ENCODE measurements around the gene CST8.
A peak's percentile ranks its signal among the peaks of the same experiment; 100 is the strongest.

The CST8 gene

DNA sequence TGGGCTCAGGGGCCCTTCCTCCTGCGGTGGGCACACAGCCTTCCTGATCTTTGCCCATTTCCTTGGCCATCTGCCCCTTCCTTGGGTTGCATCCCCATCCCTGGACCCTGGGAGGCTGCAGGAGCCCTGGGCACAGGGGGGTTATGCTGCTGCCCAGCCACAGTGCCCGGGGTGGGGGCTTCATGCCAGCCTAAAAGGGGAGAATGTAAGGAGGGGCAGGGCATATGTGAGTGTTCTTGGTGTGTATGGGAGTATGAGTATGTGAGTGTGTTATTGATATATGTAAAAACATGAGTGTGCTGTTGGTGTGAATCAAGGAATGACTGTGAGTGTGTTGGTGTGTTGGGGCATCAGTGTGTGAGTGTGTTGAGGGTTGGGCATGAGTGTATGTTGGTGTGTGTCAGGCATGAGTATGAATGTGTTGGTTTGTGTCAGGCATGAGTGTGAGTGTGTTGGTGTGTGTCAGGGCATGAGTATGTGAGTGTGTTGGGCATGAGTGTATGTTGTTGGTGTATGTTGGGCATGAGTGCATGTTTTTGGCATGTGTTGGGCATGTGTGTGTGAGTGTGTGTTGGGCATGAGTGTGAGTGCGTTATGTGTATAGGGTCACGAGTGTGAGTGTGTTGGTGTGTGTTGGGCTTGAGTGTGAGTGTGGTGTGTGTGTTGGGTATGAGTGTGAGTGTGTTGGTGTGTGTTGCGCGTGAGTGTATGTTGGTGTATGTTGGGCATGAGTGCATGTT, 14.7 kb upstream of the CST8 start:
- DNase-seq, result no peak

DNA sequence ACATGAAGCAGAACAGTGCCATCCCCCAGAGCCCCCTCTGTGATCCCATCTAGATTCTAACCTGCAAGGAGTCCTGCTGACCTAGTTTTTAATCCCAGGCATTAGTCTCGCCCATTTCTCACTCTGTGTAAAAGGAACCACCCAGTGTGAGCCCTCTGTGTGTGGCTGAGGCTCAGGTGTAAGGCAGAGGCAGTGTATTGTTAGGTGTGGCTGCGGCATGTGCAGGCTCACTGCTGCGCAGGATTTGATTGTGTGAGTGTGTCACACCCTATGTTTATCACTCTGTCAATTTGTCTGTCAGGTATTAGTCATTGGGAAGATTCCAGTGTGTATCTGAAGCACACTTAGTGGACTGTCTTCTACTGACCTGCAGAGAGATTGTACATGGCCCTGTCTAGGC, 13.7 kb upstream of the CST8 start:
- DNase-seq, result no peak

DNA sequence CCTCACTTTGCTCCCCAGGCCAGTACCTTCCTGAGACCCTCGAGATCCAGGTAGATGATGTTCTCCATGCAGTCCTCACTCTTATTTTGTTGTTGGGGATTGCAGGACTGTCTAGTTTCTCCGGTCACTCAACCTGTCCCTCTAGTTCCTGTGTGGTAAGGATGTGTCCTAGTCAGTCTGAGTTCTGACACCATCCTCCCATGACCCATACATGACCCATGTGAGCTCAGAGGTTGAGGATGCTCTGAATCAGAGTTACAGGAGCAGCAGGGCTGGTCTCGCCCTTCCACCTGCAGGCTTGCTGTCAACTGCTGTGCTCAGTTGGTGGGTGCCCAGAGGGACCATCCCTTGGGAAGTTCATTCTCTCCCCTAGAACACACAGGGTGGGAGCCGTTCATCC, 11.9 kb upstream of the CST8 start:
- DNase-seq, result no peak

DNA sequence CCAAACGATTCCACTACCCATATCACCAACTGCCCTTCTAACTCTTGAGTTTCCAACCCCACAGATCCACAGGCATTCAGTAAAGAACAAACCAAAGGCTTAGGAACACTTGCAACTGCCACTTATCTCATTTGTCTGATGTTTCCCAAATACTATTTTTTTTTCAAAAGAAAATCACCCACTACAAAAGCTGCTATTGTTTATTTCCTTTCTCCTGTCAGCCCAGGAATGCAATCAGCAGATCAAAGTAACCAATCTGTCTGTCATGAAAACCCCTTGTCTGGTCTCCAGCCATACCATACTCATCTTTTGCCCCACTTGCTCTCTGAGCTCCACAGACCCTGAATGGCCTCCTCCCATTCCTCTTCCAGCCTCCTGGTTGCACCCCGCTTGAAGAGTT, 8.8 kb upstream of the CST8 start:
- no peak for DNase-seq

DNA sequence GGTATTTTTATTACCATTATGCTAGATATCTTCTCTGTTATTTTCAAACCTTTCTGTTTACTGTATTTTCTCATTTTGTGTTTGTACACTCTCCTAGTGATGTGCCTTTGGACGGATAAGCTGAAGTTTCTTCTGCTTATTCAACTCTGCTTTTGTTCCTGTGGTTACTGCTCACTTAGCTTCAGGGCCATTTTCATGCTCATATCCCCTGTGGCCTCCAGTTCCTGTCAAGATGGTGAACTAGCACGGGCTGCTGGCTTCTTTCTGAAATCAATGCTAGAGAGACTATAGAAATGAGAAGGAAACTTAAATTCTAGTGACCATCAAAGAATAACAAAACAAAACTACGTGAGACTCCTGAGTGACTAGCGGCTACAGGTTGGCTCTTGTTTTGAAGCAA, 6.8 kb upstream of the CST8 start:
- no peak for DNase-seq

DNA sequence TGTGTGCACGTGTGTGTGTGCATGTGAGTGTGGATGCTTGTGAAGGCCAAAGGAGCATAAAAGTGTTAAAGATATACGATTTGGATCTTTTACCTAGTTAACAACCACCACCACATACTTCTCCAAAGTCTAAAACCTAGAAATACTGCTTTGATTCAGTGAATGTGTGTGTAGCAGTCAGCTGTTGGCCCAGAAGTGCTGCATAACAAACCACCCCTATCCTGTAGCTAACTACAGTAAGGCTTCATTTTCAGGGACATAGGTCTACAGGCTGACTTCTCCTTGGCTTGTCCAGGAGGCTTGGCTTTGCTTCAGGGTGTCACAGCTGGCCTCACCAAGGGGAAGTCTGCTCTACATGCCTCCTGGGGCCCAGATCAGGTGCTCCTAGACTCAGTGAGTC, 2.4 kb upstream of the CST8 start:
- DNase-seq, result no peak

DNA sequence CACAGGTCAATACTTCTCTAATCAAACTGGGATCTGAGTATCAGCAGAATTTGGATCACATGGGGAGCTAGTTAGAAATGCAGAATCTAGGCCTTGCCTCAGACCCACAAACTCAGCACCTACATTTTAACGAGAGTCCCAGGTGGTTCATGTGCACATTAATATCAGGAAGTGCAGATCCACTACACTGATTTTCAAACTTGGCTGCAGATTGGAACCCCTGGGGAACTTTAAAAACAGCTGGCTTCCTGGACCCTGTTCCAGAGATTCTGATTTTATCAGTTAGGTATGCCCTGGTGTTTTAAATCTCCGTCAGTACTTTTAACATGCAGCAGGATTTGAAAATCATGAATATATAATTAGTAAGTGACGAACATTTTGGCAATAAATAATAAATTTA, 1.9 kb upstream of the CST8 start:
- no peak for DNase-seq

DNA sequence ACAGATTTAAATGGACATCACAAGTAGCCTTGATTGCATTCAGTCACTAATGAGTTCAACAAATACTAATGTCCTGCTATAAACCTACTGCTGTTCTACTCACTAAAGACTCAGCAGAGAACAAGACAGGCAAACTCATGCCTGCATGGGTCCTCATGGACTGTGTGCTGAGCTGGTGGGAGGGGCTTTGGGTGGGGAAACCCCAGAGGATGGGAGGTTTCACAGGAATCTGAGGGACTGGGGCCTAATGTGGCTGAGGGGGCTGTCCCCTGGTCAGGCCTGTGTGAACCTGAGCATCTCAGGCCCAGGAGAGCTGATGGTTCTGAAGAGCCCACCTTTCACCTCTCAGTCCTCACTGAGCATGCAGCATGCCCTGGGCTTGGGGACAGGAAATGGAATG, 1.4 kb downstream of the CST8 start:
- DNase-seq, result no peak

DNA sequence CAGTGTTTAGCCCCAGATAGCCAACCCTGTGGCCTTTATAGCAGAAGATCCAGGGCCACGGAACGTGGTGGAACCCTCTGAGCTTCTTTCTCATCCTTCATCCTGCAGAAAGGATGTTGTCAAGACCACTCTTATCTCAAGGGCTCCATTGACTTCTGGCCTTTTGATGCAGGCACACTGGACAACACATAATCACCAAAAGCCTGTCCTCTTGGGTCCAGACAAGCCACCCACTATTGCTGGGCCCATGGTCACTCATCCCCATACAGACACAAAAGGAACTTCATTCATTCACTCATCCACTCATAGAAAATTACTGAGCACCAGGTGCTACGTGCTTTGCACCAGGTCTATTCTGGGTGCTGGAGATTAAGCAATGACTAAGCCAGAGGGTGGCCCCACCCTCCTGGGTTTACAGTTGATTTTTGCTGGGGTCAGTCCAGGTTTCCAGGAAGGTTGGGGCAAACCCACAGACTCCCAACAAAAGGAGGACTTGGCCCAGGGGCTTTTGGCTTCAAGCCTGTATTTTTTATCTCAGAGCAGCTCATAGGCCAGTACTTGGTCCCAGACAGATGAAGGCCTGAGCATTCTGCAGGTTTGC, 2.4 kb downstream of the CST8 start:
- no peak for DNase-seq

DNA sequence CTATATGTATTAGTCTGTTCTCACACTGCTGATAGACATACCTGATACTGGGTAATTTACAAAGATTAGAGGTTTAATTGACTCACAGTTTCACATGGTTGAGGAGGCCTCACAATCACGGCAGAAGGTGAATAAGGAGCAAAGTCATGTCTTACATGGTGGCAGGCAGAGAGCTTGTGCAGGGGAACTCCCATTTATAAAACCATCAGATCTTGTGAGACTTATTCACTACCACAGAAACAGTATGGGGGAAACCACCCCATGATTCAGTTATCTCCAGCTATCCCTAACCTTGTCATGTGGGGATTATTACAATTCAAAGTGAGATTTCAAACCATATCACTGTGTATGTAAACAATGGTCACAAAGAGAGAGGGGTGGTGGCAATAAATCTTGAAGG, 6.6 kb downstream of the CST8 start:
- peak; percentile 37 for DNase-seq

DNA sequence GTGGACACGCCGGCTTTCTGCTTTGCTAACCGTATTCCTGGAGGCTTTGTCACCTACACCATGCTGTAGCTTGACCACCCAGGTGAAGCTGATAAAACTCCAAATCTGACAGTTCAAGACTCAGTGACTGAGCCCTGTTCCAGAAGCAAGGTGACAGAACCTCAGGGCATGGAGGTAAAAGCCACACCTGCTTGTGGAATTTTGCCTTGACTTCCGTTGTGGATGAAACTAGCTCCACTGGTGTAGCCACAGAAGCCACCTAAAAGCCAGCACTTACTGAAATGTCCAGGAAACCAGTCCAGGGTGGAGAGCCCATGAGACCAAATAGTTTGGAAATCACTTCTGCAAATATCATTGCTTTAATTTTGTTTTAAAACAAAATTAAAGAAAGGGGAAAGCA, 11.0 kb downstream of the CST8 start:
- DNase-seq, result no peak

DNA sequence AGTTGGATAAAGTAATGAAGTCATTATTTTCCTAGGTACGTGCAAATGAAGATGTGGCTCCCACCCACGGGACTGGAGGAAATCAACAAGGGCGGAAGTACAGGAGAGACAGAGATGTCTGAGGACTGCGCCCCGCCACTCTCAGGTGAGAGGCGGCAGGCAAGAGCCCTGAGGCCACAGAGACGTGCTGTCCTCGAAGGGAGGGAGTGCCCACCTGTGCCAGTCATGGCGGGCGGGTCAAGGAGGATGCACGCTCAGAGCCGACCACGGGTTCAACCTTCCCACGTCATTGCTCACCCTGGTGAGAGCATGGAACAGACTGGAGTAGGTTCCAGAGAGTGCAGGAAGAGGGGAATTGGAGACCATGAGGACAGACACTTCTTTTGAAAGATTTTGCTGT, 12.7 kb downstream of the CST8 start:
- DNase-seq, result no peak

DNA sequence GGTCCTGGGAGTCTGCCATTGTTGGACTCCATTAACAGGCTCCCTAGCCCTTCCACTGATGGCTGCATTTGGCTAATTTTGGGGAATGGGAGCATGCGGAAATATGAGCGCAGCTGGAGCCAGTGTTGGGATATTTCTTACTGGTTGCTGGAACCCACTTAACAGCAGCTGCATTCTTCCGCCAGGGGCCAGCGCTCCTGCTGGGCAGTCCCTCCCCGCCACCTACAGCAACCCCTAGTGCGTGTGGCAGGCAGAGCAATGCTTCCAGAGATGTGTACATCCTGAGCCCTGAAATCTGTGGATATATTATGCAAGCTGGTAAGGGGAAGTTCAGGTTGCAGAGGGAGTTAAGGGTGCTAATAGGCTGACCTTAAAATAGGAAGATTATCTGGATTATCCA, 16.4 kb downstream of the CST8 start:
- DNase-seq, result no peak

DNA sequence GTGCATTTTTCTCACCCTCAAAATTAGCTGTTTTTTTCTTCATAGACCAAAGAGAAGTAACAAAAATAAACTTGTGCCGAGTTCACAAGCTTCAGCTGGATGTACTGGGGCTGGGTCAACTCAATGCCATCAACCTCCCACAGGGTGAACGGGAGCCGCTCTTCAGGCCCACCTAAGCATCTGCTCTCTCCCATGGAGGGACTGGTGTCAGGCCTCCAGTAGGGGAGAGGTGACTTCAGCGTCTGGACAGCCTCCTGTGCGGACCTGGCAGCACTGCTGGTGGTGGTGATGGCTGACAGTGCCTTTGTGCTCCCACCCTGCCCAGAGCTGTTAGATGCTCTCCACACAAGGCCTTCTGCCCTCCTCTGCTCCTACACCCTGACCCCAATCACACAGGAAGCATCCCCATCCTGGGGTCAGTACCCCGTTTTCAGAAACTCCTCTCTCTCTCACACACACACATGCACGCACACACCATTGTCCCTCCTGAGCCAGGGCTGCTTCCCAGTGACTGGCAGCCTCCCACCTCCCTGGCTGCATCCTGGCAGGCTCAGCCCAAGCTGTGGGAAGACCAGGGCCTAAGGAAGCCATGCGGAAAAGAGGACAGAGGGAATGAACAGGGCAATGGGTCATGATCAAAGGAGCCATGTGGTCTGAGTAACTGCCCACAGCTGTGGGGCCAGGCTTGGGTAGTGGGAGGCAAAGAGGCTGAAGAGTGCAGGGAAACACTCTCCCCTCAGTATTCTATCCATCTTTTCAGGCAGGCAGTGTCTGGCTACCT, 17.7 kb downstream of the CST8 start:
- DNase-seq, result no peak

DNA sequence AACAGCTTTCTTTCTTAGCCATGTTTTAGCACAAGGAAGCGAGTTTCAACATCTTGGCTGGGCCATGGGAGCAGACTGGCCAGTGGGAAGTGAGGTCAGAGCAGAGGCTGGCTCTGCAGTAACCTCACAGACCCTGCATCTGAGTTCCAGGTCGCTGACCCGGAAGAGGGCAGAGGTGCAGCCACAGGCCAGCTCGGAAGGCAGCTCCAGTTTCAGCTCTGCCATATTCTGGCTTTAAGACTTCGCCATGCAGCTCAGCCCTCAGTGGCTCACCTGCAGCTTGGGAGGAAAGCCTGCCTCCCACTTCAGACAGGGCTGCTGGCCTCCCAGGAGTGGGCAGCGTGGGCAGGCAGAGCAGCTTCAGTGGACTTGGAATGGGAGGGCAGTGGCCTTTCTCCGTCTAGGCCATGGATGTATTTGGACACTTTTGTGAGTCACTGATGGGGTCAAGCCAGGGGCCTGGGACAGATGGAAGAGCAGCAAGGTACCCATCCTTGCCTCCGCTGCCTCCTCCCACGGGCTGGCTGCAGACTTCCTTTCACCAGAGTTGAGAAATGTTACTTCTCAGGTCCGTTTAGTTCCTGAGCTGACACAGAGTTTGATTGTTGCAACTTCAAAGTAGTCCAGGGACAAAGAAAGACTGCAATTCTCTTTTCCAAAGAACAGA, 18.5 kb downstream of the CST8 start:
- no peak for DNase-seq

DNA sequence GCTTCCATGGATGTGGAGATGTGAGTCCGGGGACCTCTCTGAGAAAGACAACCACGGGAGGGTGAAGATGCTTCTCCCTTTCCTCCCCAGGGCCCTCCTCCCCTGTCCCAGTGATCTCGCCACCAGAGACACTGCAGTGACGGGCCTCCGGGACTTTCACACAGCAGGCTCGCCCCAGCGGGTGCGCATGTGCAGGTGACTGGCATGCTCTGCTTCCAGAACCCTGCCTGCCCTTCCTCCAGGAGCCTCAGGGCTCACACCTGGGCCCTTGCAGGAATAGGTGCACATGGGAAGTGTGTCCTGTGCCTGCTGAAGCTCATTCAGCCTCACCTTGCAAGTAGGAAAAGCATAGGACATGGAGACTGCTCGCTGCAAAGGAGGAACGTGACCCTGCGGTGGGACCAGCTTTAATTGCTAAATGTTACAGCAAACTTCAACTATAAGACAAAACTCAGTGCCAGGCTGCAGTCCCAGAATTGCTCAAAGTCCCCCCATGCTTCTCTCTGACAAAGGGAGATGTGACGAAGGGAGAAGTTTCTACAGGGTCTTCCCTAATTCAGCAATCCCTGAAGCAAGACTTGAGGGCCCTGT, 19.2 kb downstream of the CST8 start:
- DNase-seq, result no peak

DNA sequence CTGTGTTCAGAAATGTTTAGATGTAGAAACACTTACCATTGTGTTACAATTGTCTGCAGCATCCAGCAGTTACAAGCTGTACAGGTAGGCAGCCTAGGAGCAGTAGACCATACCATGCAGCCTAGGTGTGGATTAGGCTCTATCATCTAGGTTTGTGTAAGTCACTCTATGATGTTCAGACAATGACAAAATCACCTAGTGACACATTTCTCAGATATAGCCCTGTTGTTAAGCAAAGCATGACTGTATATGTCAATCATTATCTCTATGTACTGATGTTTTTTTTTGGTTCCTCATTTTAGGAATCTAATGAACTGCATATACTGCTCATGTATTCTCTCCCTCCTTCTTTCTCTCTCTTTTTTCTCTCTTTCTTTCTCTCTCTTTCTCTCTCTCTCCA, 22.2 kb downstream of the CST8 start:
- DNase-seq, result no peak

DNA sequence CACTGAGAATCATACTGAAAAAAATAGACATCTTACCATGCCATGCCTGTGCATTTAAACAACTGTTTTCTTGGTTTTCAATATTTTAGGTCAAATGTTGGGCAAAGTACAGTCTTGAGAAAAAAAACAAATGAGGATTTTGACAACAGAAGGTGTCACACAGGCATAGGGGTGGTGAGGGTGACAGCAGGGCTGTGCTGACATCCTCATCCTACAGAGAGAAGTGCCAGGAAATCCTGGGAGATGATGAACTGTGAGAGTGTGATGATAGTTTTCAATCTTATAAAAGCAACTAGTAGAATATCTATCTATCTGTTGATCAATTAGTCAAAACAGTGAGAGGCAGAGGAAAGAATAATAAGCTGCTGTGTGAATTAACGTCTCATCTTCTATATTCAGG, 23.9 kb downstream of the CST8 start:
- DNase-seq, result no peak

DNA sequence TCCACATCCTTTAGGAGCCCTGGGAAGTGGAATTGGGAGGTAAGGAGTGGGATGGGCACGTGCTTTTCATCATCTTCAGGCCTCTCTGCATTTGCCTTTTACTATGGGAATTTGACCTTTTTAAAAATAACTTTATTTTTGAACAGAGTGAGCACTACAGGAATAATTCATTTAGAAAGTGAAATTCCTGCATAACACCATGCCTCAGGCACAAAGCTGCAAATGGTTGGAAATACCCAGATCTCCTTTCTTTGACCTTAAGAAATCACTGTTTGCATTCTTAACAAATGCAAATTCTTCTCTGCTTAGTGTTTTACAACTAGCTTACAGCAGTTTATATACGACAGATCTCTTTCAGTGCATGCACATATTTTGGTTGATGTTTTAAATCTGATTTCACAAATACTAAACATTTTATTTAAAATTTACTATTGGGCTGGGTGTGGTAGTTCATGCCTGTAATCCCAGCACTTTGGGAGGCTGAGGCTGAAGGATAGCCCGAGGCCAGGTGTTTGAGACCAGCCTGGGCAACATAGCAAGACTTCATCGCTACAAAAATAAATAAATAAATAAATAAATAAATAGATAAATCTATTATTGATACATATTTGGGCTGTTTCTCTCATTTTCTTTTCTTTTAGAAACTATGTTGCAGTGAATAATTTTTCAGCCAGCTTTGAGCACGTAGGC, 24.5 kb downstream of the CST8 start:
- no peak for DNase-seq

DNA sequence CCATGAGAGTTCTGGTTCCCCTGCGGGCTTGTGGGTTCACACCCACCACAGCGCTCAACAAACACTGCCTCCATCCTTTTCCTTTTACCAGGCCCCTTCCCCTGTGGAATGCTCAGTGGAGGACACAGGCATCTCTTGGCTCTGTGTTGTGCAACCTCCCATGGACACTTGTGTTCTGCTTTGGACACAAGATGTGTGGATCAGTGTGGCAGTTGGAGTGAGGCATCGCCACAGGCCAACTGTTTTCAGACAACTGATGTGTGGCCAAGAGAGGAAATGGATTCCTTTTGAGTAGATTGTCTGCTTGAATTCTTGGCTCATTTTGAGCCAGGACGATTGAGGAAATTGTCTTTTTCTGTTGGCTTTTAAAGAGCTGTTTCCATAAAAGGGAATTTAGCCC, 26.8 kb downstream of the CST8 start:
- no peak for DNase-seq

DNA sequence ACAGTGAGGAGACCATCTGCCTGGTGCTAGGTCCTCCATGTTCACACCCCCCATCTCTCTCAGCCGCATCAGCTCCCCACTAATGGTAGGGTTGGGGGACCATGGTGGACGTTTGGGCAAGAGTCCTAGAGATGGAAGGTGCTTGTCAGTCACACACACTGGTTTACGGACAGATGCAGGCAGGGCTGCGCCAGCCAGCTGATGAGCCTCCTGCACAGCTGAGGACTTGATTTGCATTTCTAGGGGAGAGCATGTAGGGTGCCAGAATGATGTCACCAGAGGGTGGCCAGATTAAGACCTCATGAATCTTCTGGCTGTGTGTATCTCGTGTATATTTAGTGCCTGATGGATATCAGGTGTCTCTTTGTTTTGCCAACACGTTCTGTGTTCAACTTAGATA, 28.6 kb downstream of the CST8 start:
- no peak for DNase-seq

DNA sequence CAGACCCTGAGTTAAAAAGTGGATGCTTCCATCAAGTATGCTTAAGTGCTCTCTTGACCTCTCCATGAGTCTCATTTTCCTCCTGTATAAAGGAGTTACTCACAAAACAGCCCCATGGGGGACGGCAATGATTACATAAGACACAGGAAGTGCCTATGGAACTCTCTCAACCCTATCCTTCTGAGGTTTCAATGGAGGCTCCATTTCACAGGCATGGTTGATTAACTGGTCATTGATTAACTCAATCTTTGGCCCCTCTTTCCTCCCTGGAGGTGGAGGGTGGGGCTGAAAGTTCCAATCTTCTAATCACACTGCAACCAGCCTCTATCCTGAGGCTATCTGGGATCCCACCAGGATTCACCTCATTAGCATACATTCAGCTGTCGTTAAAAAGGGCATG, 29.3 kb downstream of the CST8 start:
- DNase-seq, result no peak

DNA sequence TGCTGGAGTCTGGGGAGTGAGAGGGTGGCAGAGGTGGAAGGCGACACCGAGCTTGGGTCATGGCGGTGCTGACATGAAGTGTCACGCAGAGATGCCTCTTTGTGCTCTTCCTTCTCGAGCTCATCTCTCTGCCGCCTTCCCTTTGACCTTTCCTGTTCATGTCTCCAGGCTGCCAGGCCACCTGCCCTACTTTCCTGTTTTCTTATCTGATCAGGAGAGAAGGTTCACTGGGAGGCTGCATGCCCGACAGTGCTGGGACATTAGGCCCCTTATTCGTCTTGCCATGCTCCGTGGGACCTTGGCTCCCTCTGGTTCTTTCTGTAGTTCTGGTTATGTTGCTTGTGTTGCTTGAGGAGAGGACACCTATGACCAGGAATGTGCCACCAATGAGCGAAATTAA, 33.2 kb downstream of the CST8 start:
- DNase-seq, result no peak
